K562 (cell line): Measurements from ENCODE around the gene CPEB1. TPM values are rescaled to one million over a fixed set of nuclear protein-coding genes. Genes with fewer than 3 reads are reported as not detected.

ENCODE experiments used
- ATF6 ChIP-seq: sonication (generic); formaldehyde crosslinking; IDR thresholded peaks from 2 replicates; pipeline ENCODE4 v1.4.0; 2020; ENCODE audit warnings: mild to moderate bottlenecking, missing genetic modification reagents
- CTCFL ChIP-seq: IDR thresholded peaks from 2 replicates; pipeline ENCODE4 v1.6.1; 2011; ENCODE audit warnings: borderline replicate concordance, low read depth, mild to moderate bottlenecking, moderate library complexity, low read length; ENCODE audit not compliant: insufficient read depth, poor library complexity, severe bottlenecking
- FOXA3 ChIP-seq, 2 experiments: fragments of 450-650 bp in 1 of 2; sonication (generic) in 1 of 2; formaldehyde crosslinking; IDR thresholded peaks in 1 of 2; conservative IDR thresholded peaks in 1 of 2; 2 replicates each; pipeline versions ENCODE4 v1.4.0 to v1.8.0; 2020 to 2022; ENCODE audit warnings: mild to moderate bottlenecking in 2 of 2, missing genetic modification reagents in 1 of 2
- JUNB ChIP-seq: fragments of 450-650 bp; formaldehyde crosslinking; conservative IDR thresholded peaks from 2 replicates; pipeline ENCODE4 v1.4.0; 2020; ENCODE audit warnings: mild to moderate bottlenecking
- NCOA2 ChIP-seq, 2 experiments: fragments of 450-650 bp; IDR thresholded peaks; 2 replicates each; pipeline ENCODE4 v1.6.1; 2018; ENCODE audit warnings: mild to moderate bottlenecking in 2 of 2, moderate library complexity in 1 of 2; ENCODE audit not compliant: partially characterized antibody in 2 of 2
- TCF15 ChIP-seq: fragments of 250-450 bp; sonication (Bioruptor Pico); IDR thresholded peaks from 2 replicates; pipeline ENCODE4 v1.8.0; 2022; ENCODE audit warnings: moderate library complexity, mild to moderate bottlenecking, inconsistent platforms
- TCFL5 ChIP-seq: fragments of 250-450 bp; sonication (Bioruptor Pico); conservative IDR thresholded peaks from 2 replicates; pipeline ENCODE4 v1.6.1; 2021; ENCODE audit warnings: mild to moderate bottlenecking, moderate library complexity, matching md5 sums
- TFAP4 ChIP-seq: sonication (generic); formaldehyde crosslinking; IDR thresholded peaks from 2 replicates; pipeline ENCODE4 v1.8.0; 2022; ENCODE audit warnings: missing genetic modification reagents, mild to moderate bottlenecking, moderate library complexity, borderline replicate concordance
- UBTF ChIP-seq, 2 experiments: IDR thresholded peaks; 2 replicates each; pipeline ENCODE4 v1.6.1; 2012; ENCODE audit warnings: improper control_type of control experiment in 2 of 2, low read depth in 2 of 2, low read length in 2 of 2, borderline replicate concordance in 1 of 2
- ZNF639 ChIP-seq, 2 experiments: fragments of 200-800 bp in 1 of 2; sonication (Bioruptor generic) in 1 of 2; sonication (generic) in 1 of 2; formaldehyde crosslinking in 1 of 2; IDR thresholded peaks in 1 of 2; conservative IDR thresholded peaks in 1 of 2; 2 replicates each; pipeline versions ENCODE4 v1.5.0 to v1.6.1; 2016 to 2020; ENCODE audit warnings: missing compliant biosample characterization in 1 of 2, missing genetic modification characterization in 1 of 2, missing genetic modification reagents in 1 of 2
- polyA plus RNA-seq, 8 experiments: library from polyadenylated mRNA; depleted of rRNA in 4 of 8; stranded (reverse) in 5 of 8; unstranded in 3 of 8; fragments of >200 nt; fragmentation: Nextera tagmentation in 2 of 8; fragmentation: Illumina TruSeq in 1 of 8; extraction: Ambion mirVana in 2 of 8; extraction: Trizol in 1 of 8; gene quantifications; 2 replicates each; pipeline versions ENCODE4 v1.2.1 to v1.2.3, GENCODE V29; 2011 to 2014; ENCODE audit warnings: inconsistent platforms in 1 of 8, missing spikeins in 1 of 8
- total RNA-seq, 7 experiments: library from RNA; depleted of rRNA in 6 of 7; stranded (reverse); fragments of >200 nt in 6 of 7; fragmentation: Illumina TruSeq in 2 of 7; extraction: Trizol in 2 of 7; gene quantifications; 2 replicates each; pipeline versions ENCODE4 v1.2.1 to v1.2.3, GENCODE V29; 2011 to 2021; ENCODE audit warnings: low replicate concordance in 1 of 7

The CPEB1 gene
- total and polyA plus RNA-seq, 9 of the 15 experiments (the other 6 are each of a cell fraction or from before 2014, with no cell fraction given), result 2.2 to 13.4 (median 9.7) TPM

GRCh38 chr15:82680200-82681102, 33.3 kb upstream of the CPEB1 start (continued):
- 0 out of 4 replicates have a peak, but pooled peaks of 1 of the 2 experiments have one; percentile 36 for TF ChIP-seq ZNF639 (CRISPR knock-in tag; conservative IDR thresholded peaks at IDR 0.05 in 1 of 2, IDR thresholded peaks at IDR 0.05 in 1 of 2)
- no peak for TF ChIP-seq ATF6
- peak in 1 of 2 experiments; percentile 21; a peak in 1 of 4 replicates for TF ChIP-seq UBTF (IDR thresholded peaks at IDR 0.05; ENCODE audit: borderline replicate concordance in 1 of 2, low read depth in 2 of 2, low read length in 2 of 2)
- TF ChIP-seq TCFL5 (CRISPR knock-in tag), result no peak
- no peak for TF ChIP-seq TCF15 (CRISPR knock-in tag)
- peak; percentile 59; the same call in 1 of the 2 replicates for TF ChIP-seq TFAP4
- peak; percentile 46 for TF ChIP-seq CTCFL
- TF ChIP-seq JUNB, result no peak
- TF ChIP-seq NCOA2 (IDR thresholded peaks at IDR 0.05; ENCODE audit: partially characterized antibody in 2 of 2), result no peak
- no peak for TF ChIP-seq FOXA3 (CRISPR knock-in tag; conservative IDR thresholded peaks at IDR 0.05 in 1 of 2, IDR thresholded peaks at IDR 0.05 in 1 of 2)
